HepG2 (cell line): ENCODE results near the gene CFTR. TPM values are rescaled to one million over a fixed set of nuclear protein-coding genes. Genes with fewer than 3 reads are reported as not detected.

Experiments used
- ATAC-seq: fragments of 200-7000 bp; cut with Tn5 transposase; 3 replicates; pipeline ENCODE4 v1.9.1; 2020; ENCODE audit warnings: mild to moderate bottlenecking, moderate library complexity
- BruUV-seq: library from RNA; stranded (reverse); fragments of 400-500 nt; replicated peaks from 2 replicates; lab custom pipeline; 2021; lab: Mats Ljungman, UMichigan
- CTCF ChIA-PET: fragments of 300-600 bp; formaldehyde crosslinking; extraction: SDS; loops from one replicate; lab custom pipeline; 2021; ENCODE audit warnings: low total read pairs, inconsistent platforms, low intra/inter-chr PET ratio; lab: Yijun Ruan, JAX
- POLR2A ChIA-PET: fragments of 350-600 bp; sonication (Branson Sonifier 250); formaldehyde crosslinking; loops from one replicate; lab custom pipeline; 2020; ENCODE audit warnings: antibody characterized with exemption, inconsistent platforms; lab: Yijun Ruan, JAX
- DNase-seq: peaks from one replicate; pipeline ENCODE4 v3.0.0-alpha.2; 2015; ENCODE audit warnings: low spot score
- FAIRE-seq: peaks from 3 replicates; lab custom pipeline; 2011; peaks lifted over from hg19 to GRCh38; lab: Jason Lieb, UNC
- H2AFZ ChIP-seq: one replicate; pipeline ENCODE4 v1.6.1; 2011; ENCODE audit warnings: low read length, inconsistent platforms
- H3K27ac ChIP-seq: fragments of 300-600 bp; 3 replicates; pipeline ENCODE4 v1.8.0; 2011; ENCODE audit warnings: mixed run types, mild to moderate bottlenecking, mixed read lengths, low read length, inconsistent platforms; ENCODE audit not compliant: insufficient read depth; ENCODE audit errors: extremely low read length
- H3K27me3 ChIP-seq, 2 experiments: fragments of 200-600 bp in 1 of 2; 2 replicates in 1 of 2; 3 replicates in 1 of 2; pipeline versions ENCODE4 v1.6.0 to v1.8.0; 2011; ENCODE audit warnings: low read length in 2 of 2, mild to moderate bottlenecking in 2 of 2, moderate library complexity in 2 of 2, inconsistent platforms in 1 of 2; ENCODE audit not compliant: insufficient read depth in 2 of 2, control insufficient read depth in 1 of 2
- H3K36me3 ChIP-seq, 2 experiments: fragments of 200-600 bp in 1 of 2; replicated peaks in 1 of 2; 2 replicates in 1 of 2; 3 replicates in 1 of 2; pipeline versions ENCODE4 v1.5.1 to v1.8.0; 2011; ENCODE audit warnings: low read length in 2 of 2, inconsistent platforms in 1 of 2; ENCODE audit not compliant: insufficient read depth in 2 of 2, control insufficient read depth in 1 of 2
- H3K4me1 ChIP-seq: 2 replicates; pipeline ENCODE4 v1.5.1; 2012; ENCODE audit warnings: low read length, inconsistent platforms; ENCODE audit not compliant: insufficient read depth
- H3K4me2 ChIP-seq: 2 replicates; pipeline ENCODE4 v1.6.0; 2011; ENCODE audit warnings: low read depth, low read length, inconsistent platforms
- H3K4me3 ChIP-seq, 3 experiments: fragments of 200-600 bp in 1 of 3; sonication (generic), shearing (Covaris generic) in 1 of 3; replicated peaks in 1 of 3; 2 replicates each; pipeline ENCODE4 v1.5.1; 2011 to 2016; ENCODE audit warnings: low read length in 3 of 3, inconsistent platforms in 2 of 3, low read depth in 2 of 3, mild to moderate bottlenecking in 2 of 3, control low read depth in 1 of 3, mixed read lengths in 1 of 3; ENCODE audit not compliant: insufficient read depth in 1 of 3
- H3K79me2 ChIP-seq: one replicate; pipeline ENCODE4 v1.6.1; 2011; ENCODE audit warnings: low read length, inconsistent platforms; ENCODE audit not compliant: insufficient read depth
- H3K9ac ChIP-seq: 2 replicates; pipeline ENCODE4 v1.6.0; 2011; ENCODE audit warnings: mild to moderate bottlenecking, low read depth, low read length, inconsistent platforms; ENCODE audit not compliant: insufficient read depth
- H3K9me3 ChIP-seq: 2 replicates; pipeline ENCODE4 v1.5.1; 2012; ENCODE audit warnings: mild to moderate bottlenecking, low read length
- H4K20me1 ChIP-seq: 2 replicates; pipeline ENCODE4 v1.6.0; 2011; ENCODE audit warnings: inconsistent platforms, mild to moderate bottlenecking, low read length, moderate library complexity; ENCODE audit not compliant: insufficient read depth
- ARID2 ChIP-seq: sonication (generic); formaldehyde crosslinking; IDR thresholded peaks from 2 replicates; pipeline ENCODE4 v1.8.1; 2022; ENCODE audit warnings: mild to moderate bottlenecking, missing genetic modification reagents, borderline replicate concordance
- BCL6 ChIP-seq: IDR thresholded peaks from 2 replicates; pipeline ENCODE4 v1.6.1; 2016; ENCODE audit warnings: missing genetic modification reagents, missing compliant biosample characterization
- GATA4 ChIP-seq: sonication (generic); IDR thresholded peaks from 2 replicates; pipeline ENCODE4 v1.6.1; 2016; ENCODE audit warnings: antibody characterized with exemption, low read depth, borderline replicate concordance
- IRX3 ChIP-seq: sonication (generic); formaldehyde crosslinking; IDR thresholded peaks from 2 replicates; pipeline ENCODE4 v1.8.1; 2023; ENCODE audit warnings: mild to moderate bottlenecking, low read depth, missing genetic modification reagents, borderline replicate concordance
- KDM4B ChIP-seq: sonication (generic); formaldehyde crosslinking; IDR thresholded peaks from 2 replicates; pipeline ENCODE4 v1.4.0; 2020; ENCODE audit warnings: missing genetic modification reagents
- LCORL ChIP-seq, 2 experiments: fragments of 450-650 bp in 1 of 2; sonication (generic) in 1 of 2; formaldehyde crosslinking in 1 of 2; IDR thresholded peaks; 2 replicates each; pipeline versions ENCODE4 v1.5.0 to v1.6.1; 2017 to 2020; ENCODE audit warnings: antibody characterized with exemption in 1 of 2, missing genetic modification reagents in 1 of 2
- MAX ChIP-seq: IDR thresholded peaks from 2 replicates; pipeline ENCODE4 v1.6.1; 2012; ENCODE audit warnings: inconsistent platforms
- NR1H2 ChIP-seq: sonication (generic); formaldehyde crosslinking; IDR thresholded peaks from 2 replicates; pipeline ENCODE4 v1.8.1; 2022; ENCODE audit warnings: low read depth, missing genetic modification reagents, borderline replicate concordance
- PAX8 ChIP-seq: sonication (generic); formaldehyde crosslinking; IDR thresholded peaks from 2 replicates; pipeline ENCODE4 v1.8.0; 2022; ENCODE audit warnings: mild to moderate bottlenecking, missing genetic modification reagents, borderline replicate concordance
- ZNF264 ChIP-seq: sonication (generic); formaldehyde crosslinking; IDR thresholded peaks from 2 replicates; pipeline ENCODE4 v1.4.0; 2020; ENCODE audit warnings: missing genetic modification reagents
- ZNF720 ChIP-seq: sonication (generic); formaldehyde crosslinking; IDR thresholded peaks from 2 replicates; pipeline ENCODE4 v1.4.0; 2020; ENCODE audit warnings: missing genetic modification reagents
- ZNF724P ChIP-seq: sonication (generic); formaldehyde crosslinking; IDR thresholded peaks from 2 replicates; pipeline ENCODE4 v1.8.0; 2022; ENCODE audit warnings: missing genetic modification reagents, borderline replicate concordance
- ZNF841 ChIP-seq: sonication (generic); formaldehyde crosslinking; IDR thresholded peaks from 2 replicates; pipeline ENCODE4 v1.8.1; 2023; ENCODE audit warnings: missing genetic modification reagents, borderline replicate concordance
- WGBS: methylation state at CpG from one replicate; pipeline ENCODE4 v1.1.6; 2017; ENCODE audit warnings: low lambda C conversion rate; 5-methylcytosine and 5-hydroxymethylcytosine counted together
- in situ Hi-C: cut with HindIII; loops from 2 replicates; pipeline ENCODE4 v1.10.0; 2017; ENCODE audit warnings: low pct_unique_long_range_greater_than_20kb; ENCODE audit not compliant: extremely low pct_ligation_motif_present
- intact Hi-C: fragments of 100-400 bp; cut with micrococcal nuclease; formaldehyde crosslinking; loops from one replicate; pipeline ENCODE4 v1.10.0; 2022; ENCODE audit not compliant: unreplicated experiment
- polyA plus RNA-seq, 8 experiments: library from polyadenylated mRNA; depleted of rRNA in 3 of 8; stranded (reverse) in 7 of 8; unstranded in 1 of 8; fragments of >200 nt; fragmentation: Illumina TruSeq in 4 of 8; extraction: Trizol in 4 of 8; gene quantifications; 2 replicates each; pipeline versions ENCODE4 v1.2.1 to v1.2.3, GENCODE V29; 2011 to 2016; ENCODE audit warnings: low read depth in 4 of 8, missing spikeins in 1 of 8, mixed read lengths in 1 of 8; ENCODE audit not compliant: insufficient read depth in 1 of 8
- total RNA-seq, 5 experiments: library from RNA; depleted of rRNA; stranded (reverse); fragments of >200 nt; fragmentation: Illumina TruSeq; extraction: Trizol; gene quantifications; 2 replicates each; pipeline ENCODE4 v1.2.3, GENCODE V29; 2016; ENCODE audit warnings: low read depth in 1 of 5
- TF ChIP-seq, protein P1 (sequence below): conservative IDR thresholded peaks from 2 replicates; pipeline ENCODE4 v1.6.1; 2018; ENCODE audit warnings: missing genetic modification reagents

The CFTR gene
- total and polyA plus RNA-seq, 2 of the 13 experiments (the other 11 are each of a cell fraction or from before 2014, with no cell fraction given), result not detected

DNA sequence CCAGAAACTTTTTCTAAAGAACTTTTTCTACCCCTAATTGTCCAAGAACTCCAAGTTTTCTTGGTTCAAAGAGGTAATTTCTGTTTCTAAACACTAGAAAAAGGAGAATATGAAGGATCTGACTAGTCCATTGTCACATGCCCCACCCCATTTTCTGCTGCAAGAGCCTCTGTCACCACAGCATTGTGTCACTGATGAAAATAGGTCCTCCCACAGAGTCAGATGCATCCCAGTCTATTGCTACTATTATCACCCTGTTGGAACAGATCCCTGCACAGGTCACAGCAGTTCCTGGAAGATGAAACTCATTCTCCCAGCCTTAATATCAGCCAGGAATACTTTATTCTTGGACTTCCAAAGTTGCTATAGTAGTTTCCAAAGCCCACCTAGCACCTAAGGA, 7.5 kb upstream of the CFTR start:
- in situ Hi-C loops, result loop anchor here (25.0 kb wide), 1 partner anchor 240 kb away; no protein-coding TSS in a partner anchor
- no peak for ATAC-seq

DNA sequence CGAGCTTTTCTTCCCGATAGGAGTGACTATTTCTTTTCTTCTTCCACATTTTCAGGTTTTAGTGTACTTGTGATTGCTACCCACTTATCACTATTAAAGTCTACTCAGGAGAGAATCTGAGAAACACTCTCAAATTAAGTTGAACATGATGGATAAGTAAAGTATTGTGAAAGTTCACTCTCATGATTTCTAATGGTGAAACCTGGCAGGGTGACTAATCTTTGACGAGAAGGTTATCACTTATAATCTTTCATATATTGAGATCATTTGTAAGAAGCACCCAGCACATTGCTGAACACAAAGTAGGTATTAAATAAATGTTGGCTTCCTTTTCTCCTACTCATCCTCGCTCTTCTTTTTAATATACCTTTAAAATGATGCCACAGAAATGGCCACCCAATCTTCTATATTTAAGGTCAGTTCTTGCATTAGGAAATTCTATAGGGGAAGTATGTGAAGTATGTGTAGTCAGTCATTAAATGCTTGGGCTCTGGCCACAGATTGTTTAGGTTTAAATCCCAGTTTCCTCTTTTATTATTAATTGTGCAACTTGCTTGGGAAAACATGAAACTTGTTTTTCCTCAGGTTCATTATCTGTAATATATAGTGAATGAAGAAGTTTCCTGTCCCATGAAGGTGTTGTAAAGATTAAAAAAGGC, 3.1 kb upstream of the CFTR start:
- BruUV-seq, result no TSS peak
- DNase-seq, result no peak
- Histone ChIP-seq H2AFZ (no peak overlapping the region), H3K4me2 (no peak overlapping the region), H3K9me3 (no peaks in the 10 kb centered on the region), H3K4me1 (no peaks in the 10 kb centered on the region), H3K27ac (no peak overlapping the region), H3K79me2 (no peaks in the 10 kb centered on the region), H3K9ac (no peak overlapping the region), H4K20me1 (no peaks in the 10 kb centered on the region), H3K27me3 (peaks cover 0 to 8% of the 10 kb centered on the region in 2 experiments; a peak in 1 of 5 replicates), H3K4me3 (no peak overlapping the region), H3K36me3 (no peaks in the 10 kb centered on the region)
- ATAC-seq, result no peak
- TF ChIP-seq LCORL (IDR thresholded peaks at IDR 0.05), result no peak
- no peak for TF ChIP-seq LCORL (CRISPR knock-in tag; IDR thresholded peaks at IDR 0.05)
- no peak for TF ChIP-seq IRX3 (CRISPR knock-in tag)
- no peak for TF ChIP-seq NR1H2 (CRISPR knock-in tag)
- no peak for TF ChIP-seq ZNF724P (CRISPR knock-in tag)
- TF ChIP-seq, protein P1, sequence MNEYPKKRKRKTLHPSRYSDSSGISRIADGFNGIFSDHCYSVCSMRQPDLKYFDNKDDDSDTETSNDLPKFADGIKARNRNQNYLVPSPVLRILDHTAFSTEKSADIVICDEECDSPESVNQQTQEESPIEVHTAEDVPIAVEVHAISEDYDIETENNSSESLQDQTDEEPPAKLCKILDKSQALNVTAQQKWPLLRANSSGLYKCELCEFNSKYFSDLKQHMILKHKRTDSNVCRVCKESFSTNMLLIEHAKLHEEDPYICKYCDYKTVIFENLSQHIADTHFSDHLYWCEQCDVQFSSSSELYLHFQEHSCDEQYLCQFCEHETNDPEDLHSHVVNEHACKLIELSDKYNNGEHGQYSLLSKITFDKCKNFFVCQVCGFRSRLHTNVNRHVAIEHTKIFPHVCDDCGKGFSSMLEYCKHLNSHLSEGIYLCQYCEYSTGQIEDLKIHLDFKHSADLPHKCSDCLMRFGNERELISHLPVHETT, result no peak
- 9% methylated on average over 4 of the region's 4 CpGs for WGBS
- ChIA-PET POLR2A (no interaction called here), CTCF (no interaction called here)
- intact Hi-C loops (no loop called here), in situ Hi-C loops (no loop called here)
- no peak for FAIRE-seq

More for the DNA sequence above, 7.5 kb upstream of the CFTR start:
- no peak overlapping the region for H3K4me2 ChIP-seq
- H3K9me3 ChIP-seq, result no peaks in the 10 kb centered on the region
- FAIRE-seq, result no peak
- ChIA-PET POLR2A (no interaction called here), CTCF (no interaction called here)
- H3K4me3 ChIP-seq, result no peak overlapping the region
- no peak overlapping the region for H3K9ac ChIP-seq
- no peaks in the 10 kb centered on the region for H3K4me1 ChIP-seq
- H3K79me2 ChIP-seq, result no peaks in the 10 kb centered on the region
- H4K20me1 ChIP-seq, result no peaks in the 10 kb centered on the region
- TF ChIP-seq ZNF841 (CRISPR knock-in tag) (no peak), GATA4 (no peak), ZNF720 (no peak), BCL6 (CRISPR knock-in tag) (no peak), MAX (no peak), ZNF264 (no peak), PAX8 (CRISPR knock-in tag) (no peak), ARID2 (no peak), KDM4B (CRISPR knock-in tag) (no peak)
- TF ChIP-seq, all 625 proteins: peak for 0
- no peak for DNase-seq
- Histone ChIP-seq H3K27ac (no peak overlapping the region), H2AFZ (no peak overlapping the region), H3K36me3 (no peaks in the 10 kb centered on the region), H3K27me3 (no peaks in the 10 kb centered on the region)
- intact Hi-C loops, result no loop called here
- BruUV-seq, result no TSS peak
